Neural cell (in vitro differentiated cells): ENCODE results near the gene NCKAP5. TPM values are rescaled to one million over a fixed set of nuclear protein-coding genes. Genes with fewer than 3 reads are reported as not detected.

Experiments used
- H2AFZ ChIP-seq: fragments of 200-600, 300-800 bp; sonication (generic), shearing (Covaris generic); 2 replicates; pipeline ENCODE4 v1.6.0; 2014; ENCODE audit warnings: low read depth, mild to moderate bottlenecking, antibody characterized with exemption, low read length, moderate library complexity
- H3F3A ChIP-seq: fragments of 200-600 bp; shearing (Covaris generic); 2 replicates; pipeline ENCODE4 v1.6.1; 2016; ENCODE audit warnings: mild to moderate bottlenecking, moderate library complexity, mixed read lengths, antibody characterized with exemption, low read length; ENCODE audit not compliant: insufficient read depth, poor library complexity, severe bottlenecking
- H3K27ac ChIP-seq: fragments of 200-600, 300-800 bp; sonication (generic), shearing (Covaris generic); 2 replicates; pipeline ENCODE4 v1.5.1; 2014; ENCODE audit warnings: mild to moderate bottlenecking, low read length, moderate library complexity
- H3K27me3 ChIP-seq: fragments of 300-800, 200-600 bp; sonication (generic), shearing (Covaris generic); 2 replicates; pipeline ENCODE4 v1.6.0; 2014; ENCODE audit warnings: mild to moderate bottlenecking, low read depth, low read length, moderate library complexity; ENCODE audit not compliant: insufficient read depth
- H3K36me3 ChIP-seq: fragments of 300-800, 200-600 bp; sonication (generic), shearing (Covaris generic); 2 replicates; pipeline ENCODE4 v1.5.1; 2014; ENCODE audit warnings: mild to moderate bottlenecking, antibody characterized with exemption, low read length, moderate library complexity; ENCODE audit not compliant: insufficient read depth
- H3K4me2 ChIP-seq: fragments of 300-800, 200-600 bp; sonication (generic), shearing (Covaris generic); 2 replicates; pipeline ENCODE4 v1.6.0; 2014; ENCODE audit warnings: mild to moderate bottlenecking, low read length
- H3K4me3 ChIP-seq: fragments of 300-800, 200-600 bp; sonication (generic), shearing (Covaris generic); 2 replicates; pipeline ENCODE4 v1.5.1; 2014; ENCODE audit warnings: mild to moderate bottlenecking, low read length, moderate library complexity
- H3K79me2 ChIP-seq: fragments of 200-600 bp; shearing (Covaris generic); replicated peaks from 2 replicates; pipeline ENCODE4 v1.6.0; 2014; ENCODE audit warnings: mild to moderate bottlenecking, low read length, moderate library complexity; ENCODE audit not compliant: insufficient read depth
- H3K9ac ChIP-seq: fragments of 300-800, 200-600 bp; sonication (generic), shearing (Covaris generic); 2 replicates; pipeline ENCODE4 v1.6.1; 2016; ENCODE audit warnings: mild to moderate bottlenecking, low read length, mixed read lengths
- H3K9me2 ChIP-seq: fragments of 200-600 bp; shearing (Covaris generic); 2 replicates; pipeline ENCODE4 v1.6.1; 2016; ENCODE audit warnings: mild to moderate bottlenecking, low read length, mixed read lengths; ENCODE audit not compliant: insufficient read depth
- H3K9me3 ChIP-seq: fragments of 200-600, 300-800 bp; sonication (generic), shearing (Covaris generic); 2 replicates; pipeline ENCODE4 v1.6.1; 2016; ENCODE audit warnings: mild to moderate bottlenecking, mixed run types, low read length, moderate library complexity, mixed read lengths
- H4K20me1 ChIP-seq: fragments of 200-600 bp; shearing (Covaris generic); 2 replicates; pipeline ENCODE4 v1.6.1; 2016; ENCODE audit warnings: mild to moderate bottlenecking, mixed run types; ENCODE audit not compliant: insufficient read depth
- EP300 ChIP-seq: fragments of 450-650 bp; conservative IDR thresholded peaks from 2 replicates; pipeline ENCODE4 v1.6.1; 2014; ENCODE audit warnings: antibody characterized with exemption, mild to moderate bottlenecking, moderate library complexity; ENCODE audit not compliant: poor library complexity, severe bottlenecking
- EZH2 ChIP-seq: fragments of 200-600, 300-800 bp; shearing (Covaris generic), sonication (generic); IDR thresholded peaks from 2 replicates; pipeline ENCODE4 v1.6.1; 2014; ENCODE audit warnings: antibody characterized with exemption, low read length, borderline replicate concordance, mild to moderate bottlenecking; ENCODE audit not compliant: insufficient read depth, poor library complexity, severe bottlenecking
- MXI1 ChIP-seq: fragments of 450-650 bp; conservative IDR thresholded peaks from 2 replicates; pipeline ENCODE4 v1.6.1; 2014; ENCODE audit warnings: antibody characterized with exemption, mild to moderate bottlenecking; ENCODE audit not compliant: poor library complexity, severe bottlenecking
- POLR2AphosphoS5 ChIP-seq: IDR thresholded peaks from 2 replicates; pipeline ENCODE4 v1.6.1; 2012
- RAD21 ChIP-seq: fragments of 450-650 bp; conservative IDR thresholded peaks from 2 replicates; pipeline ENCODE4 v1.6.1; 2014; ENCODE audit warnings: antibody characterized with exemption, mild to moderate bottlenecking, moderate library complexity
- SMC3 ChIP-seq: fragments of 450-650 bp; conservative IDR thresholded peaks from 2 replicates; pipeline ENCODE4 v1.6.1; 2014; ENCODE audit warnings: antibody characterized with exemption, mild to moderate bottlenecking, moderate library complexity; ENCODE audit not compliant: poor library complexity
- TAF1 ChIP-seq: IDR thresholded peaks from 2 replicates; pipeline ENCODE4 v1.6.1; 2012; ENCODE audit warnings: low read depth
- polyA plus RNA-seq: library from polyadenylated mRNA; depleted of rRNA; stranded (reverse); fragments of >200 nt; gene quantifications from 2 replicates; pipeline ENCODE4 v1.2.3, GENCODE V29; 2014
- TF ChIP-seq, protein P1 (sequence below): IDR thresholded peaks from 2 replicates; pipeline ENCODE4 v1.6.1; 2012; ENCODE audit warnings: borderline replicate concordance
- TF ChIP-seq, protein P2 (sequence below): fragments of 450-650 bp; IDR thresholded peaks from 2 replicates; pipeline ENCODE4 v1.5.1; 2014; ENCODE audit warnings: antibody characterized with exemption, mild to moderate bottlenecking, moderate library complexity; ENCODE audit not compliant: poor library complexity, severe bottlenecking

NCKAP5 gene
- polyA plus RNA-seq, 1 donor from 2014 or later = 2.4 TPM

DNA sequence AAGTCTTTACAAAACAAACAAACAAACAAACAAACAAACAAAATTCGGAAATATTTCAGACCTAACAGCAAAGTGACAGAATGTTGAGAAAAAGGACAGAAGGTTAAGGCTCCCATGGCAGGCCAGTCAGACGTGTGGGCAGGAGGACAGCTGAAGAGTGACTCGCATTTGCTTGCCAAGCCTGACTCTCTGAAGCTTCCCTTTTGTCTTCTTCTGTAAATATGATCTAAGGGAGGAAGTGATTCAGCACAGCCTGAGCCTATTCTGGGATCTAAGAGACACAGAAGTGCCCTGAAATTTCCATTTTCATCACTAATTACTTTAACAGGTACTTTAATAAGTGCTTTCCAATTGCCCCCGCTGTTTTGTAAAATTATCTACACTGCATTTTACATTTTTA, 764.2 kb downstream of the NCKAP5 start:
- H3K36me3 ChIP-seq = no peaks in the 10 kb centered on the region
- H4K20me1 ChIP-seq = no peaks in the 10 kb centered on the region
- H3K9ac ChIP-seq = no peak overlapping the region
- H3K27ac ChIP-seq = no peak overlapping the region
- no peaks in the 10 kb centered on the region for H3F3A ChIP-seq
- no peaks in the 10 kb centered on the region for H3K9me3 ChIP-seq
- no peaks in the 10 kb centered on the region for H3K27me3 ChIP-seq
- H3K9me2 ChIP-seq = no peaks in the 10 kb centered on the region
- H3K4me3 ChIP-seq = no peak overlapping the region
- no peak overlapping the region for H2AFZ ChIP-seq
- TF ChIP-seq, protein P1, sequence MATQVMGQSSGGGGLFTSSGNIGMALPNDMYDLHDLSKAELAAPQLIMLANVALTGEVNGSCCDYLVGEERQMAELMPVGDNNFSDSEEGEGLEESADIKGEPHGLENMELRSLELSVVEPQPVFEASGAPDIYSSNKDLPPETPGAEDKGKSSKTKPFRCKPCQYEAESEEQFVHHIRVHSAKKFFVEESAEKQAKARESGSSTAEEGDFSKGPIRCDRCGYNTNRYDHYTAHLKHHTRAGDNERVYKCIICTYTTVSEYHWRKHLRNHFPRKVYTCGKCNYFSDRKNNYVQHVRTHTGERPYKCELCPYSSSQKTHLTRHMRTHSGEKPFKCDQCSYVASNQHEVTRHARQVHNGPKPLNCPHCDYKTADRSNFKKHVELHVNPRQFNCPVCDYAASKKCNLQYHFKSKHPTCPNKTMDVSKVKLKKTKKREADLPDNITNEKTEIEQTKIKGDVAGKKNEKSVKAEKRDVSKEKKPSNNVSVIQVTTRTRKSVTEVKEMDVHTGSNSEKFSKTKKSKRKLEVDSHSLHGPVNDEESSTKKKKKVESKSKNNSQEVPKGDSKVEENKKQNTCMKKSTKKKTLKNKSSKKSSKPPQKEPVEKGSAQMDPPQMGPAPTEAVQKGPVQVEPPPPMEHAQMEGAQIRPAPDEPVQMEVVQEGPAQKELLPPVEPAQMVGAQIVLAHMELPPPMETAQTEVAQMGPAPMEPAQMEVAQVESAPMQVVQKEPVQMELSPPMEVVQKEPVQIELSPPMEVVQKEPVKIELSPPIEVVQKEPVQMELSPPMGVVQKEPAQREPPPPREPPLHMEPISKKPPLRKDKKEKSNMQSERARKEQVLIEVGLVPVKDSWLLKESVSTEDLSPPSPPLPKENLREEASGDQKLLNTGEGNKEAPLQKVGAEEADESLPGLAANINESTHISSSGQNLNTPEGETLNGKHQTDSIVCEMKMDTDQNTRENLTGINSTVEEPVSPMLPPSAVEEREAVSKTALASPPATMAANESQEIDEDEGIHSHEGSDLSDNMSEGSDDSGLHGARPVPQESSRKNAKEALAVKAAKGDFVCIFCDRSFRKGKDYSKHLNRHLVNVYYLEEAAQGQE = no peak
- TF ChIP-seq, protein P2, sequence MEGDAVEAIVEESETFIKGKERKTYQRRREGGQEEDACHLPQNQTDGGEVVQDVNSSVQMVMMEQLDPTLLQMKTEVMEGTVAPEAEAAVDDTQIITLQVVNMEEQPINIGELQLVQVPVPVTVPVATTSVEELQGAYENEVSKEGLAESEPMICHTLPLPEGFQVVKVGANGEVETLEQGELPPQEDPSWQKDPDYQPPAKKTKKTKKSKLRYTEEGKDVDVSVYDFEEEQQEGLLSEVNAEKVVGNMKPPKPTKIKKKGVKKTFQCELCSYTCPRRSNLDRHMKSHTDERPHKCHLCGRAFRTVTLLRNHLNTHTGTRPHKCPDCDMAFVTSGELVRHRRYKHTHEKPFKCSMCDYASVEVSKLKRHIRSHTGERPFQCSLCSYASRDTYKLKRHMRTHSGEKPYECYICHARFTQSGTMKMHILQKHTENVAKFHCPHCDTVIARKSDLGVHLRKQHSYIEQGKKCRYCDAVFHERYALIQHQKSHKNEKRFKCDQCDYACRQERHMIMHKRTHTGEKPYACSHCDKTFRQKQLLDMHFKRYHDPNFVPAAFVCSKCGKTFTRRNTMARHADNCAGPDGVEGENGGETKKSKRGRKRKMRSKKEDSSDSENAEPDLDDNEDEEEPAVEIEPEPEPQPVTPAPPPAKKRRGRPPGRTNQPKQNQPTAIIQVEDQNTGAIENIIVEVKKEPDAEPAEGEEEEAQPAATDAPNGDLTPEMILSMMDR = no peak
- no peak for TF ChIP-seq RAD21
- no peak for TF ChIP-seq SMC3
- no peak for TF ChIP-seq EZH2
- no peak for TF ChIP-seq MXI1
- TF ChIP-seq POLR2AphosphoS5 = no peak
- no peak overlapping the region for H3K4me2 ChIP-seq
- H3K79me2 ChIP-seq = no peaks in the 10 kb centered on the region

DNA sequence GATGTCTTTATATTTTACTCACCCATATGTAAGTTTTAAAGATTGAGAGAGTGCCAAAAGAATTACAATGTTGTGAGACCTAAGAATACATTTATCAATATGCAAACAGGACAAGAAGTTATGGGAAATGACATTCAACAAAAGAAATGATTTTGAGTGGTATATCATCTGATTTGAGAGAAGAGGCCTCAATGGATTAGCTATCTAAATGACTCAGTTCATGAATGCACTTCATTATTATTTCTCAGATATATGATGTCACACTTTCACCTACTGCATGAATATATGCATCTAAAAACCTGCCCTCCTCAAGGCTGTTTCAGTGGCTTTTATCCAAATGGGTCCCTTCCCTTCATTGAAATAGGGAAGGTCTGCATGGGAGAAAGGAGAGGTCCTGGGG, 769.9 kb downstream of the NCKAP5 start:
- Histone ChIP-seq H3K27me3 (no peaks in the 10 kb centered on the region), H3K9ac (no peak overlapping the region), H3K27ac (no peak overlapping the region), H3F3A (no peaks in the 10 kb centered on the region), H2AFZ (no peak overlapping the region), H3K4me2 (no peak overlapping the region), H3K36me3 (no peaks in the 10 kb centered on the region), H3K9me3 (no peaks in the 10 kb centered on the region), H4K20me1 (no peaks in the 10 kb centered on the region), H3K4me3 (no peak overlapping the region), H3K79me2 (no peaks in the 10 kb centered on the region), H3K9me2 (no peaks in the 10 kb centered on the region)
- TF ChIP-seq SMC3 = no peak
- TF ChIP-seq, protein P1 = no peak
- TF ChIP-seq POLR2AphosphoS5 = no peak
- no peak for TF ChIP-seq RAD21
- TF ChIP-seq EP300 = no peak
- no peak for TF ChIP-seq EZH2
- TF ChIP-seq TAF1 = no peak
- TF ChIP-seq, protein P2 = no peak
- TF ChIP-seq MXI1 = no peak
